ENCODE measurements around the gene OLFML2A.

- TF ChIP-seq CTCF (IDR thresholded peaks at IDR 0.05; ENCODE audit: poor library complexity): no peak
- TF ChIP-seq EZH2 (IDR thresholded peaks at IDR 0.05; ENCODE audit: borderline replicate concordance): no peak
- no peak for TF ChIP-seq EZH2phosphoT487 (IDR thresholded peaks at IDR 0.05; ENCODE audit: low read depth, severe bottlenecking, unreplicated experiment)
Measured at GRCh38 chr9:124760719-124761118, 16.2 kb upstream of the OLFML2A start.

Data from hepatocyte (in vitro differentiated cells).